Loucy (cell line): ENCODE measurements around the gene MKI67.
A peak's percentile ranks its signal among the peaks of the same experiment; 100 is the strongest.

Source experiments
- H2AFZ ChIP-seq: fragments of 200-600 bp; sonication (generic); 2 replicates; pipeline ENCODE4 v1.6.0; 2016; ENCODE audit warnings: antibody characterized with exemption, mild to moderate bottlenecking, low read length, moderate library complexity
- H3F3A ChIP-seq: fragments of 200-600 bp; 2 replicates; pipeline ENCODE4 v1.6.0; 2016; ENCODE audit warnings: antibody characterized with exemption, low read depth, mild to moderate bottlenecking
- H3K27me3 ChIP-seq: fragments of 200-600 bp; sonication (generic); 2 replicates; pipeline ENCODE4 v1.6.1; 2014; ENCODE audit warnings: low read length, mild to moderate bottlenecking; ENCODE audit not compliant: insufficient read depth, poor library complexity, severe bottlenecking
- H3K36me3 ChIP-seq: fragments of 200-600 bp; sonication (generic); 2 replicates; pipeline ENCODE4 v1.6.1; 2016; ENCODE audit warnings: low read length; ENCODE audit not compliant: insufficient read depth
- H3K4me1 ChIP-seq: fragments of 200-600 bp; sonication (generic); 2 replicates; pipeline ENCODE4 v1.5.1; 2014; ENCODE audit warnings: low read length, mild to moderate bottlenecking; ENCODE audit not compliant: insufficient read depth, poor library complexity, severe bottlenecking
- H3K4me2 ChIP-seq: fragments of 200-600 bp; sonication (generic); 2 replicates; pipeline ENCODE4 v1.6.0; 2014; ENCODE audit warnings: antibody characterized with exemption, low read length, low read depth, mild to moderate bottlenecking; ENCODE audit not compliant: poor library complexity, severe bottlenecking
- H3K4me3 ChIP-seq: fragments of 200-600 bp; sonication (generic); 2 replicates; pipeline ENCODE4 v1.5.1; 2014; ENCODE audit warnings: low read length, mild to moderate bottlenecking, mixed read lengths; ENCODE audit not compliant: poor library complexity, severe bottlenecking
- H3K79me2 ChIP-seq: fragments of 200-600 bp; sonication (generic); 2 replicates; pipeline ENCODE4 v1.6.1; 2014; ENCODE audit warnings: low read length; ENCODE audit not compliant: insufficient read depth
- H3K9ac ChIP-seq: fragments of 200-600 bp; sonication (generic); 2 replicates; pipeline ENCODE4 v1.6.0; 2014; ENCODE audit warnings: mild to moderate bottlenecking, low read depth, low read length, moderate library complexity; ENCODE audit not compliant: poor library complexity, severe bottlenecking
- H3K9me2 ChIP-seq: fragments of 200-600 bp; sonication (generic); replicated peaks from 2 replicates; pipeline ENCODE4 v1.6.1; 2016; ENCODE audit warnings: low read depth, low read length, mixed read lengths
- H3K9me3 ChIP-seq: fragments of 200-600 bp; sonication (generic); 2 replicates; pipeline ENCODE4 v1.6.1; 2014; ENCODE audit warnings: mild to moderate bottlenecking, antibody characterized with exemption, low read length, low read depth; ENCODE audit not compliant: insufficient read depth
- H4K20me1 ChIP-seq: fragments of 200-600 bp; sonication (generic); 2 replicates; pipeline ENCODE4 v1.6.0; 2014; ENCODE audit warnings: antibody characterized with exemption, low read length, mild to moderate bottlenecking; ENCODE audit not compliant: insufficient read depth, poor library complexity, severe bottlenecking
- CTCF ChIP-seq: fragments of 200-600 bp; sonication (generic); conservative IDR thresholded peaks from 2 replicates; pipeline ENCODE4 v1.5.1; 2014; ENCODE audit warnings: mild to moderate bottlenecking, antibody characterized with exemption, low read length
- EZH2phosphoT487 ChIP-seq: fragments of 200-600 bp; IDR thresholded peaks from 2 replicates; pipeline ENCODE4 v1.6.1; 2018; ENCODE audit warnings: antibody characterized with exemption, mild to moderate bottlenecking, moderate library complexity, borderline replicate concordance

MKI67 gene

GRCh38 chr10:128073890-128074289 lies 52.3 kb downstream of the MKI67 start:
- no peaks in the 10 kb centered on the region for H3K27me3 ChIP-seq
- peaks cover 4% of the 10 kb centered on the region; the same call in 1 of the 2 replicates for H3F3A ChIP-seq
- no peak overlapping the region for H2AFZ ChIP-seq
- peak overlapping the region; percentile 59 for H3K4me2 ChIP-seq
- H3K79me2 ChIP-seq, result no peaks in the 10 kb centered on the region
- H4K20me1 ChIP-seq, result peaks cover 3% of the 10 kb centered on the region
- peaks cover 23% of the 10 kb centered on the region for H3K4me1 ChIP-seq
- no peak overlapping the region for H3K9ac ChIP-seq
- no peaks in the 10 kb centered on the region for H3K9me3 ChIP-seq
- peak overlapping the region; percentile 39 for H3K4me3 ChIP-seq
- TF ChIP-seq CTCF (no peak), EZH2phosphoT487 (no peak; the same call in 1 of the 2 replicates)
- peaks cover 65% of the 10 kb centered on the region for H3K36me3 ChIP-seq
- no peaks in the 10 kb centered on the region for H3K9me2 ChIP-seq

- H3K9me3 ChIP-seq, result no peaks in the 10 kb centered on the region
- H2AFZ ChIP-seq, result no peak overlapping the region
- peaks cover 3% of the 10 kb centered on the region for H4K20me1 ChIP-seq
- peaks cover 66% of the 10 kb centered on the region for H3K36me3 ChIP-seq
- H3K27me3 ChIP-seq, result no peaks in the 10 kb centered on the region
- TF ChIP-seq EZH2phosphoT487 (no peak), CTCF (no peak)
- peak overlapping the region; percentile 39 for H3K4me3 ChIP-seq
- H3K4me1 ChIP-seq, result peaks cover 23% of the 10 kb centered on the region
- H3K4me2 ChIP-seq, result peak overlapping the region; percentile 59
- no peaks in the 10 kb centered on the region for H3K9me2 ChIP-seq
- H3K79me2 ChIP-seq, result no peaks in the 10 kb centered on the region
- H3F3A ChIP-seq, result peaks cover 4% of the 10 kb centered on the region; the same call in 1 of the 2 replicates
- no peak overlapping the region for H3K9ac ChIP-seq
Observed at GRCh38 chr10:128072941-128073645, 53.1 kb downstream of the MKI67 start.

GRCh38 chr10:128072046-128072445 lies 54.2 kb downstream of the MKI67 start:
- peaks cover 63% of the 10 kb centered on the region for H3K36me3 ChIP-seq
- no peak overlapping the region for H3K4me2 ChIP-seq
- no peaks in the 10 kb centered on the region for H3K79me2 ChIP-seq
- H3K9me2 ChIP-seq, result no peaks in the 10 kb centered on the region
- H4K20me1 ChIP-seq, result peaks cover 3% of the 10 kb centered on the region
- H3K4me1 ChIP-seq, result peaks cover 23% of the 10 kb centered on the region
- H2AFZ ChIP-seq, result no peak overlapping the region
- H3K27me3 ChIP-seq, result no peaks in the 10 kb centered on the region
- H3K9ac ChIP-seq, result no peak overlapping the region
- TF ChIP-seq EZH2phosphoT487 (no peak), CTCF (no peak)
- H3F3A ChIP-seq, result peaks cover 4% of the 10 kb centered on the region; the same call in 1 of the 2 replicates
- no peaks in the 10 kb centered on the region for H3K9me3 ChIP-seq
- H3K4me3 ChIP-seq, result no peak overlapping the region
